GM12873 (cell line): ENCODE measurements around the gene PAEP.

Experiments
- TF ChIP-seq, protein P1 (sequence below): IDR thresholded peaks from 2 replicates; pipeline ENCODE4 v1.5.1; 2012; ENCODE audit warnings: low read depth, mild to moderate bottlenecking, moderate library complexity, low read length, control low read depth; ENCODE audit not compliant: insufficient read depth; ENCODE audit errors: missing control alignments

Gene PAEP

DNA sequence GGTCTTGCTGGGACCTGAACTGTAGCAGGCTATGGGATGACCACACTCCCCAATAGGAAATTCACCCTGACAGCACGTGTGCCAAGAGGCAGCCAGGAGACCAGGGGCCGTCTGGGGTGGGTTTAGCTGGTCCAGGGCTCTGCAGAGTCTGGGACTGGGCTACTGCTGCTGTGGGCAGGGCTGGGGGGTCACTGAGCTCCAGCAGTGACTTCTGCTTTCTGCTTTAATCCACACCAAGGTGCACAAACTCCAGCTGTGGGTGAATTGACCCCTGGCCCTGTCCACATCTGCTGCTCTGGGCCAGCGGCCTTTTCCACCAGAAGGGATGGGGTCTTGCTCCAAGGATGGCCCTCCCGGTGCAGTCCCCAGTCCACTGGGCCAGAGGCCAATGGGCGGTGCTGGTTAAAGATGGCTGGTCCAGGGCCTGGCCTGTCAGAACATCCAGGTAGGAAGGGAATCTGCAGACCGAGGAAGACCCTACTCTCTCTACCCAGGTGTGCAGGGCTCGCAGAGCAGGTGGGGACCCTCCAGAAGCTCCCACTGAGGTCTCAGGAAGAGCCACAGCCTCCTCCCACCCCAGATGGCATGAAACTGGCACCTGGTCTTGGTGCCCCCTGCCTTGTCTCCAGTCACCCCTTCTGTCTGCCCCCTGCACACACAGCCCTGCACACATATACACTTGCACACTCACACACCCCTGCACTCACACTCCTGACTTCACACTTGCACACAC lies 49.8 kb downstream of the PAEP start:
- TF ChIP-seq, protein P1, sequence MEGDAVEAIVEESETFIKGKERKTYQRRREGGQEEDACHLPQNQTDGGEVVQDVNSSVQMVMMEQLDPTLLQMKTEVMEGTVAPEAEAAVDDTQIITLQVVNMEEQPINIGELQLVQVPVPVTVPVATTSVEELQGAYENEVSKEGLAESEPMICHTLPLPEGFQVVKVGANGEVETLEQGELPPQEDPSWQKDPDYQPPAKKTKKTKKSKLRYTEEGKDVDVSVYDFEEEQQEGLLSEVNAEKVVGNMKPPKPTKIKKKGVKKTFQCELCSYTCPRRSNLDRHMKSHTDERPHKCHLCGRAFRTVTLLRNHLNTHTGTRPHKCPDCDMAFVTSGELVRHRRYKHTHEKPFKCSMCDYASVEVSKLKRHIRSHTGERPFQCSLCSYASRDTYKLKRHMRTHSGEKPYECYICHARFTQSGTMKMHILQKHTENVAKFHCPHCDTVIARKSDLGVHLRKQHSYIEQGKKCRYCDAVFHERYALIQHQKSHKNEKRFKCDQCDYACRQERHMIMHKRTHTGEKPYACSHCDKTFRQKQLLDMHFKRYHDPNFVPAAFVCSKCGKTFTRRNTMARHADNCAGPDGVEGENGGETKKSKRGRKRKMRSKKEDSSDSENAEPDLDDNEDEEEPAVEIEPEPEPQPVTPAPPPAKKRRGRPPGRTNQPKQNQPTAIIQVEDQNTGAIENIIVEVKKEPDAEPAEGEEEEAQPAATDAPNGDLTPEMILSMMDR, result no peak

DNA sequence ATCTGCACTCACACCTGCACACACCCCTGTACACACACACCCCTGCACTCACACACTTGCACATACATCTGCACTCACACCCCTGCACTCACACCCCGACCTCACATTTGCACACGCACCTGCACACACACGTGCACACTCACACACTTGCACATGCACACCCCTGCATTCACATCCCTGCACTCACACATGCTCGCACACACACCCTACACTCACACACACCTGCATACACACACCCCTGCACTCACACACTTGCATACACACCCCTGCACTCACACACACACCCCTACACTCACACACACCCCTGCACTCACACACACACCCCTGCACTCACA lies 50.3 kb downstream of the PAEP start:
- TF ChIP-seq, protein P1, result no peak

DNA sequence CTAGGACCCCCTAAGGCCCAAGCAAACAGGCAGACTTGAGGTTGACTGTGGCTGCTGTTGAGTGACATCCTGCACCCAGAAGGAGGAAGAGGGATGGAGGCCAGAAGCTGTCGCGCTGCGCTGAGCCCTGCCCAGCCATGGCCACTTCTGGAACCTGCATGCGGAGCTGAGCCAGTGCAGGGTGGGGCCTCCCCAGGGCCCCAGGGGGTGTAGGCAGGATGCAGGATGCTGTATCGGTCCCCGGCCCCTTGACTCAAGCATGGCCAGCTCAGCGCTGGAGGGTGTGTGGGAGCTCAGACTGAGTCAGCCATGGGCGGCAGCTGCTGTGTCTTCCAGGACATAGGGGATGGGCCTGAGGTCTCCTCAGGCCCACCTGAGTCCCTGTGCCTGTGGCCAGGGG lies 50.9 kb downstream of the PAEP start:
- TF ChIP-seq, protein P1, result no peak

DNA sequence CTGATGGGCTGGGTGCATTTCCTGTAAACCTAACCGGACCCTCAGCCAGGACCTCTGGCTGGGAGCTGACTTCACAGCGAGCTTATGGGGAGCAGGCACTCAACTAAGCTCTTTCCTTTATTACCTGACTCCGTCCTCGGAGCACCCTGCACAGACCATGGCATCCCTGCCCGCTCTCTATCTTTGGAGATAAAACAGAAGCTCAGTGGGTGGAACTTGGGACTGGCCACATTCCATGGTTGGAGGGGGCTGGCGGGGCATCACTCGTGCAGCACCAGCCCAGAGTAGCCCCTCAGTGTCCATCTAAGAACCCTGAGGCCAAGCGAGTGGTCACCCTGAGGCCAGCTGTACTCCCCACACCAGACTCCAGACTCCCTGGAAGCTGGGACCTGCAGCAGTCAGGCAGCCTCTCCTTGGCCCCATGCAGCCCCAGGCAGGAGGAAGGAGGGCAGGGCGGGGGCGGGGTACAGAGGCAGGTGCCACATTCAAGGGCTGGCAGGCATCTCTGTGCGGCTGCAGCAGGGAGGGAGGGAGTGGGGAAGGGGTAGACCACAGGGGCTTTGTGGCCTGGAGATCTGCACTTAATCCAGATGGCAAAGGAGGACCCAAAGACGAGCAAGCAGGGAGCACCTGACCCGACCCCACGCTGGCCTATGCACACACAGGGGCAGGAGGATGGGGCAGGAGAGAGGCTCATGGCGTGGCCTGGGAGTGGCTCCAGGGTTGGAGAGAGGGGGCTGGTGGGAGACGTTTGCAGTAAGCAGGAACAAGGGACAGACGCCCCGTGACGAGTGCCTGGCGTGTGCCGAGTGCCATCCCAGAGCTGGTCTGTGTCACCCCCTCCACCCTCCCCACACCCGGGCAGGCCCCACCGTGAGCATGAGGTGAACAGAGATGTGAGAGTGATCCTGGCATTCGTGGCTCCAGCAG lies 51.7 kb downstream of the PAEP start:
- TF ChIP-seq, protein P1, result no peak

DNA sequence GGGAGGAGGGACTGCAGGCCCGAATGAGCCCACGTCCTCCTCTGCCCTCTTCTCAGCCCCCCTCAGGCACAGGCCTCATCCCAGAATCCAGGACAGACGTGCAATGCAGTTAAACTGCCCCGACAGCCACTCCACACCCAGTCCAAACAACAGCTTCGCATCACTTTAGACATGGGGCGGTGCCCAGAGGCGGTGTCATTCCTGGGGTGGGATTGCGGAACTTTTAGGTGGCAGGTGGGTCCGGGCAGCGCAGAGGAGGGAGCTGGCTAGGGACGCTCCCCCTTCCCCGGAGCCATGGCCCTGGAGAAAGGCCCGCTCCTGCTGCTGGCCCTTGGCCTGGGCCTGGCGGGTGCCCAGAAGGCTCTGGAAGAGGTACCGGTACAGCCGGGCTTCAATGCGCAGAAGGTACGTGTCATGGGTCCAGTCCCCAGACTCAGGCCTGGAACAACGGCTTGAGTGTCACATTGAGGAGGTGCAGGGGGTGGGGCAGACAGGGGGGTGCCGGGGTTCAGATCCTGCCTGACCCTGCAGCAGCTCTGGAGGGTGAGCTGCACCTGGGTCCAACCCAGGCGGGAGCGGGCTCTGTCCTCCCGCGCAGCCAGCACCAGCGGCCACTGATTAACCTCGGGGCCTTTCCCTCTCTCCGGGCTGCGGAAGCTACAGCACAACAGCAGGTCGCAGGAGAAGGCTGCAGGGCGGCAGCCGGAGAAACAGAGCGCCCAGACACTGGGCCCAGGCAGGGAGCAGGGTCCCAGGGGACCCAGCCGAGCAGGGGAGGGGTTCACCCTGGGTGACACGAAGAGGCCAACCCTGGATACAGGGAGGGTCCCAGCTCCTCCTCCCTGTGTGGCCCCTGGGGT lies 52.6 kb downstream of the PAEP start:
- TF ChIP-seq, protein P1, result no peak

DNA sequence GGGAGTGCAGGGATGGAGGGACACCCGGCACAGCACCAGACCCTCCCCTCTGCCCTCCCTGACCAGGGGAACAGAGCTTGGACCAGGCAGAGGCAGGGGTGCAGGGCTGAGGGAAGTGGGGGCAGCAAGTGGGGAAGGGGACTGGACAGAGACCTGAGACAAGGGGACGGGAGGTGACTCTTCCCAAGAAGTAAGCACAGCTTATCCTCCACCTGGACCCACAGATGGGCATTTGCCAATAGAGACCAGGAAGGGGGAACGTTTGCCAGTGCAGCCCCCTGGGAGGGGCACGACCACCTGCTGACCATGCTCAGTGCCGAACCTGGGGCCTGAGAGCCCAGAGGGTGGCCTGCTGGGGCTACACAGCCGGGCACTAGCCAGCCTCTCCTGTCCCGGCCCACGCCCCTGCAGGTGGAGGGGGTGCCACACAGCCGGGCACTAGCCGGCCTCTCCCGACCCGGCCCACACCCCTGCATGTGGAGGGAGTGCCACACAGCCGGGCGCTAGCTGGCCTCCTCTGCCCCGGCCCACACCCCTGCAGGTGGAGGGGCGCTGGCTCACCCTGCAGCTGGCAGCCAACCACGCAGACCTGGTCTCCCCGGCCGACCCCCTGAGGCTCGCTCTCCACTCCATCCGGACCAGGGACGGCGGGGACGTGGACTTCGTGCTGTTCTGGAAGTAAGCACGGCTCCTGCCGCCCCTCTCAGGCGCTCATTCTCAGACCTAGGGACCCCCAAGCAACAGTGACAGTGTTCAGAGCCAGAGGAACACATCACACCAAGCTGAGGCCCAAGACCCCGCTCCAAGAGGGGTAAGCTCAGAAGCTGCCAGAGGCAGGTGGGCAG lies 53.5 kb downstream of the PAEP start:
- TF ChIP-seq, protein P1, result no peak
